Retinal pigment epithelial cell (primary cell): Measurements from ENCODE around the gene ST7.
A peak's percentile ranks its signal among the peaks of the same experiment; 100 is the strongest.

Source experiments
- DNase-seq: peaks from one replicate; pipeline ENCODE4 v3.0.0-alpha.2; 2010; ENCODE audit warnings: low read depth
- H3K4me3 ChIP-seq: 2 replicates; pipeline ENCODE4 v1.5.1; 2011; ENCODE audit warnings: mild to moderate bottlenecking, low read length, control low read depth, moderate library complexity
- TF ChIP-seq, protein P1 (sequence below): conservative IDR thresholded peaks from 2 replicates; pipeline ENCODE4 v1.5.1; 2011; ENCODE audit warnings: low read depth, low read length, control low read depth, inconsistent platforms

ST7 gene

DNA sequence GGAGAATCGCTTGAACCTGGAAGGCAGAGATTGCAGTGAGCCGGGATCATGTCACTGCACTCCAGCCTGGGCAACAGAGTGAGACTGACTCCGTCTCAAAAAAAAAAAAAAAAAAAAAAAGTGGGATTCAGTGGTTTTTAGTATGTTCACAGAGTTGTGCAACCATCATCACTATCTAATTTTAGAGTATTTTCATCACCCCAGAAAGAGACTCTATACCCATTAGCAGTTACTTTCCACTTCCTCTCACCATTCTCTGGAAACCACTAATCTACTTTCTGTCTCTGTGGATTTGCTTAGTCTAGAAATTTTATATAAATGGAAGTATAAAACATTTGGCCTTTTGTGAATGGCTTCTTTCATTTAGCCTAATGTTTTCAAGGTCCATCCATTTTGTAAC lies 113.4 kb downstream of the ST7 start:
- no peak overlapping the region for H3K4me3 ChIP-seq
- no peak for DNase-seq

DNA sequence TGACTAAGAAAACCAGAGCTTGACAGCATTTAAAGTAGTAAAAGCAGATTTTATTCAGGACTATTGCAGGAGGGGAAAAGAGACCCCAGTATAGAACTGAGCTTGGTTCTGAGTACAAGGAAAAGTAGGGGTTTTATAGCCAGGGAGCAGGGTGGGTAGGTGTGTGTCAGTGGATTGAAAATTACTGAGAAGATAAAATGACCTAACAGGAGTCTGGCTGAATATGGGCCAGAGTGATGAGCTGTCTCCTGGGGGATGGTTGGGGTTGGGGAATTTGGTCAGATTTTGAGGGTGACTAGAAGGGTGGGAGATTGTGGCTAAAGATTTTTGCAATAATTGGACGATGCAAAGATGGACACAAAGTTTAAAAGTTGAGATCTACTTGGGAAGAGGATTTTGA lies 114.0 kb downstream of the ST7 start:
- no peak overlapping the region for H3K4me3 ChIP-seq
- TF ChIP-seq, protein P1, sequence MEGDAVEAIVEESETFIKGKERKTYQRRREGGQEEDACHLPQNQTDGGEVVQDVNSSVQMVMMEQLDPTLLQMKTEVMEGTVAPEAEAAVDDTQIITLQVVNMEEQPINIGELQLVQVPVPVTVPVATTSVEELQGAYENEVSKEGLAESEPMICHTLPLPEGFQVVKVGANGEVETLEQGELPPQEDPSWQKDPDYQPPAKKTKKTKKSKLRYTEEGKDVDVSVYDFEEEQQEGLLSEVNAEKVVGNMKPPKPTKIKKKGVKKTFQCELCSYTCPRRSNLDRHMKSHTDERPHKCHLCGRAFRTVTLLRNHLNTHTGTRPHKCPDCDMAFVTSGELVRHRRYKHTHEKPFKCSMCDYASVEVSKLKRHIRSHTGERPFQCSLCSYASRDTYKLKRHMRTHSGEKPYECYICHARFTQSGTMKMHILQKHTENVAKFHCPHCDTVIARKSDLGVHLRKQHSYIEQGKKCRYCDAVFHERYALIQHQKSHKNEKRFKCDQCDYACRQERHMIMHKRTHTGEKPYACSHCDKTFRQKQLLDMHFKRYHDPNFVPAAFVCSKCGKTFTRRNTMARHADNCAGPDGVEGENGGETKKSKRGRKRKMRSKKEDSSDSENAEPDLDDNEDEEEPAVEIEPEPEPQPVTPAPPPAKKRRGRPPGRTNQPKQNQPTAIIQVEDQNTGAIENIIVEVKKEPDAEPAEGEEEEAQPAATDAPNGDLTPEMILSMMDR: no peak
- no peak for DNase-seq

More for the DNA sequence above, 113.4 kb downstream of the ST7 start:
- TF ChIP-seq, protein P1: no peak

DNA sequence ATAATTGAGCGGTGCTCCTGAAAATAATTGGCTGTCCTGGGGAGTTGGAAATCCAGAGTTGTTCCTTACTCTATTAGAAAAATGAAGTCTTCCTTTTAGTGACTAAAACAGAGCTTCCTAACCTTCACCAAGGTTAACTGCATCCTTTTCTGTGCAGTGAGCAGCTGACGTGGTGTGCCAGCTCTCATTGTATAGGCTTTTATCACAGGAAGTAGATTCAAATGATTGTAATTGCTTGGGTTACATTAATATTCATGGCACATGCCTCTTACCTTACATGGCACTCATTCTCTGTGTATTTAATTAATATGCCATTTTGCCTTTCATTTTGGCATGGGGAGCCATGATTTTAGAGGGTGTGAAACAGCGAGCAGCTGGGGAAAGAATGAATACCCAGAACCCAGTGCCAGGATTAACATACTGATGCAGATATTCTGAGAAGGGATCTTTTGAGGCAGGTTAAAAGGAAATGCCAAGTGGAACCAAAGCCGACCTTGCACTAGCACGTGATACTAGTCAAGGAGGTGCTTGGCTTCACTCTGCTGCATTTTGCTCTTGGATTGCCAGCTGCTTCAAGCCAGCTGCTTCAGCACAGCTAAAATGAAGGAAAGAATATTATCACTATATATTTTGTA lies 115.3 kb downstream of the ST7 start:
- no peak for DNase-seq
- TF ChIP-seq, protein P1: no peak
- H3K4me3 ChIP-seq: no peak overlapping the region

DNA sequence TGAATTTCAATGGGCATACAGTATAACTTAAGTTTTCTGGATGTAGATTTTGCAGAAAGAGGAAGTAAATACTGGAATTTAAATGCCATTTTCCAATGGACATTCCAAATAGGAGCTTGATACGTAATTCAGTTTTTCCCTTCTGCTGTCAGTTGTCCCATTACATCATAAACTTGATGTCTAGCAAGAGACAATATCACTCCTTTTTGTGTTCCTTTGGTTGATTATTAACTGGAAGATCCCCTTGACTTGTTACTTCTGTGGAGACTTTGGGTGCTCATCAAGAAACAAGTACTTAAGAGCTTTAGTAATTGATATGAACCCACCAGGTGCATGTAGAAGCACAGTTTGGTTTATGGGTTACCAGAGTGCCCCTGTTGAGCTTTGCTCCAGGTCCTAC lies 116.1 kb downstream of the ST7 start:
- TF ChIP-seq, protein P1: no peak
- no peak for DNase-seq
- no peak overlapping the region for H3K4me3 ChIP-seq

DNA sequence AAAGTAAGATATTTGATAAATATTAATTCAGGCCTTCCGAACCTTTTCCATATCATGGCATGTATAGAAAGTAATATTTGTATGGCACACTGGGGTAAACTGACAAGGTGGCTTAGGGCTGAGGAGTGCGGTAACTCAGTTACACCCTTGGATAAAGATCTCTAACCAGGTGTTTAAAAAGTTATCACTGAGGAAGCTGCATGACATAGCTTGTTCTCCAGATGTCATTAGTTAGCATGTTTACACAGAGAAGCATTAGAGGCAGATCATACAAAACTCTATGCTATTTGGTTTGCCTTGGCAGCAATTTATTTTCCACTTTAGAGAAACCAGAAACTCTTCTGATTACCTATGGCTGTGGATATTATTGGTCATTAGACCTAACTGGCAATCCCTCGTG lies 118.2 kb downstream of the ST7 start:
- DNase-seq: no peak
- TF ChIP-seq, protein P1: no peak
- no peak overlapping the region for H3K4me3 ChIP-seq

DNA sequence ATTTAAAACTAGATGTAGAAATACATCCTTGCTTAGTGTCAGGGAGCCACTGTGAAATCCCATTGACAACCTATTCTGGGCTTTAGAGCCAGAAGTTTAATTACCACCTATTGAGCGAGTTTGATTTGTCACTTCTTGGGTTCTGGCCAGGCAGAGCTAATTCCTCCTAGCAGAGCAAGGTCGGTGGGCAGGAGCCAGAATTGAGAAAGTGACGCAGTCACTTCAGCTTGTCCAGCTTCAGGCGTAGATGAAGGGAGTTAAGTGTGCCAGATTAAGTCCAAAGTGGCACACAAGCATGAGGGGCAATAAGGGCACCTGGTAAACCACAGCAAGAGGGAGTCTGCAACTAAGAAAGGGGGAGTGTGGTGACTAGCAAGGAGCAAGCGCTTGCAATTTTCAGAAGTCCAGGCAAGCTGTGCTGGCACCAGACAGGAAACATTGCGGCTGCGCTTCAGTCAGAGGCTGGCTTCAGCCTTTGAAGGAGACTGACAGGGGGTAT lies 119.4 kb downstream of the ST7 start:
- no peak overlapping the region for H3K4me3 ChIP-seq
- peak; percentile 97 for DNase-seq
- TF ChIP-seq, protein P1: no peak

DNA sequence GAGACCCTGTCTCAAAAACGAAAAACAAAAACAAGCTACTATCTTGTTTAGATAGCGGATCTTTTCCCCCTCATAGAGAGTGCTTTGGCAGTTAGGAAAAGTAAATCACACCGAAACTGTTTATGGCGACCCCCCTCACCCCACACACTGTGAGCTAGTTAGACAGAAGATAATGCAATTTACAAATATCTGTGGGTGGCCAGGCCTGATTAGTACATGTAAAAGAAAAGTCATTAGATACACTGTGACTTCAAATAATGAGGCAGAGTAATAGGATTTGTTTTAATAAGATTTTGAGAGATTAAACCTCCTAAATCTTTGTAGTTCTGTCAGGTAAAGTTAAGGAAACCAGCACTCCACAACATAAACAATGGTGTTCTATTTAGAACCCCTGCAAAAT lies 121.1 kb downstream of the ST7 start:
- TF ChIP-seq, protein P1: no peak
- no peak for DNase-seq
- no peak overlapping the region for H3K4me3 ChIP-seq
